ENCODE measurements around the gene UHRF1. TPM values are rescaled to one million over a fixed set of nuclear protein-coding genes. Genes with fewer than 3 reads are reported as not detected.

UHRF1 gene
- polyA plus RNA-seq, 1 donor (not counting 4 experiments of a cell fraction or from before 2014, with no cell fraction given): 9.7 TPM

- peak overlapping the region; percentile 90 for H3K4me2 ChIP-seq (ENCODE audit: control insufficient read depth, extremely low read depth, insufficient read depth, low read depth, low read length)
- peak overlapping the region; percentile 60 for H3K9ac ChIP-seq (ENCODE audit: control insufficient read depth, extremely low read depth, insufficient read depth, low read length)
- H3K4me1 ChIP-seq (ENCODE audit: control insufficient read depth, extremely low read depth, insufficient read depth, low read length): peaks cover 41% of the 10 kb centered on the region
- DNase-seq (ENCODE audit: low read depth, low spot score) (peak; percentile 99), FAIRE-seq (peak; percentile 99)
- H3K9me1 ChIP-seq (ENCODE audit: control insufficient read depth, extremely low read depth, insufficient read depth, low read length): peaks cover 2% of the 10 kb centered on the region
- H3K27ac ChIP-seq (ENCODE audit: control insufficient read depth, insufficient read depth, low read length): peak overlapping the region; percentile 80
- TF ChIP-seq, protein P1, sequence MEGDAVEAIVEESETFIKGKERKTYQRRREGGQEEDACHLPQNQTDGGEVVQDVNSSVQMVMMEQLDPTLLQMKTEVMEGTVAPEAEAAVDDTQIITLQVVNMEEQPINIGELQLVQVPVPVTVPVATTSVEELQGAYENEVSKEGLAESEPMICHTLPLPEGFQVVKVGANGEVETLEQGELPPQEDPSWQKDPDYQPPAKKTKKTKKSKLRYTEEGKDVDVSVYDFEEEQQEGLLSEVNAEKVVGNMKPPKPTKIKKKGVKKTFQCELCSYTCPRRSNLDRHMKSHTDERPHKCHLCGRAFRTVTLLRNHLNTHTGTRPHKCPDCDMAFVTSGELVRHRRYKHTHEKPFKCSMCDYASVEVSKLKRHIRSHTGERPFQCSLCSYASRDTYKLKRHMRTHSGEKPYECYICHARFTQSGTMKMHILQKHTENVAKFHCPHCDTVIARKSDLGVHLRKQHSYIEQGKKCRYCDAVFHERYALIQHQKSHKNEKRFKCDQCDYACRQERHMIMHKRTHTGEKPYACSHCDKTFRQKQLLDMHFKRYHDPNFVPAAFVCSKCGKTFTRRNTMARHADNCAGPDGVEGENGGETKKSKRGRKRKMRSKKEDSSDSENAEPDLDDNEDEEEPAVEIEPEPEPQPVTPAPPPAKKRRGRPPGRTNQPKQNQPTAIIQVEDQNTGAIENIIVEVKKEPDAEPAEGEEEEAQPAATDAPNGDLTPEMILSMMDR (optimal IDR thresholded peaks at IDR 0.05 in 1 of 3, IDR thresholded peaks at IDR 0.05 in 1 of 3, conservative IDR thresholded peaks at IDR 0.05 in 1 of 3; ENCODE audit: extremely low read depth in 1 of 3, insufficient read depth in 2 of 3, low read length in 3 of 3): peak; percentile 47 to 85 (median 74)
- no peak for TF ChIP-seq EZH2 (IDR thresholded peaks at IDR 0.05; ENCODE audit: low read length)
- peak overlapping the region; percentile 73 for H2AFZ ChIP-seq (ENCODE audit: control insufficient read depth, low read length)
- H3K36me3 ChIP-seq (ENCODE audit: control insufficient read depth in 2 of 2, extremely low read depth in 1 of 2, insufficient read depth in 2 of 2, low read length in 2 of 2): peaks cover 0 to 12% of the 10 kb centered on the region in 2 experiments
- H3K4me3 ChIP-seq (ENCODE audit: control insufficient read depth in 2 of 3, extremely low read depth in 1 of 3, insufficient read depth in 2 of 3, low read depth in 1 of 3, low read length in 3 of 3): peak overlapping the region in 2 of 3 experiments; percentile 60 to 61
- peaks cover 34% of the 10 kb centered on the region for H3K79me2 ChIP-seq (ENCODE audit: control insufficient read depth, insufficient read depth, low read length)
- dilution Hi-C loops (cut with MboI; ENCODE audit: extremely low pct_ligation_motif_present, low sequenced_read_pairs): no loop called here
- H3K9me3 ChIP-seq (ENCODE audit: control insufficient read depth, low read depth, low read length): no peaks in the 10 kb centered on the region
- H4K20me1 ChIP-seq (ENCODE audit: control insufficient read depth, extremely low read depth, insufficient read depth, low read length): no peaks in the 10 kb centered on the region
- H3K27me3 ChIP-seq (ENCODE audit: control insufficient read depth, extremely low read depth, insufficient read depth, low read length): no peaks in the 10 kb centered on the region
Observed at GRCh38 chr19:4911786-4912672, 2.7 kb downstream of the UHRF1 start.

GRCh38 chr19:4913996-4914735 lies 4.9 kb downstream of the UHRF1 start:
- H3K79me2 ChIP-seq (ENCODE audit: control insufficient read depth, insufficient read depth, low read length): peaks cover 53% of the 10 kb centered on the region
- TF ChIP-seq EZH2 (IDR thresholded peaks at IDR 0.05; ENCODE audit: low read length): no peak
- TF ChIP-seq, protein P1 (optimal IDR thresholded peaks at IDR 0.05 in 1 of 3, IDR thresholded peaks at IDR 0.05 in 1 of 3, conservative IDR thresholded peaks at IDR 0.05 in 1 of 3; ENCODE audit: extremely low read depth in 1 of 3, insufficient read depth in 2 of 3, low read length in 3 of 3): no peak
- DNase-seq (ENCODE audit: low read depth, low spot score) (no peak), FAIRE-seq (peak; percentile 41)
- H3K9ac ChIP-seq (ENCODE audit: control insufficient read depth, extremely low read depth, insufficient read depth, low read length): peak overlapping the region; percentile 50
- H4K20me1 ChIP-seq (ENCODE audit: control insufficient read depth, extremely low read depth, insufficient read depth, low read length): no peaks in the 10 kb centered on the region
- peak overlapping the region in 2 of 3 experiments; percentile 1 to 5 for H3K4me3 ChIP-seq (ENCODE audit: control insufficient read depth in 2 of 3, extremely low read depth in 1 of 3, insufficient read depth in 2 of 3, low read depth in 1 of 3, low read length in 3 of 3)
- H2AFZ ChIP-seq (ENCODE audit: control insufficient read depth, low read length): no peak overlapping the region
- H3K9me1 ChIP-seq (ENCODE audit: control insufficient read depth, extremely low read depth, insufficient read depth, low read length): peaks cover 2% of the 10 kb centered on the region
- no peaks in the 10 kb centered on the region for H3K27me3 ChIP-seq (ENCODE audit: control insufficient read depth, extremely low read depth, insufficient read depth, low read length)
- dilution Hi-C loops (cut with MboI; ENCODE audit: extremely low pct_ligation_motif_present, low sequenced_read_pairs): no loop called here
- no peaks in the 10 kb centered on the region for H3K9me3 ChIP-seq (ENCODE audit: control insufficient read depth, low read depth, low read length)
- peak overlapping the region; percentile 26 for H3K27ac ChIP-seq (ENCODE audit: control insufficient read depth, insufficient read depth, low read length)
- H3K36me3 ChIP-seq (ENCODE audit: control insufficient read depth in 2 of 2, extremely low read depth in 1 of 2, insufficient read depth in 2 of 2, low read length in 2 of 2): peaks cover 0 to 16% of the 10 kb centered on the region in 2 experiments
- peak overlapping the region; percentile 87 for H3K4me2 ChIP-seq (ENCODE audit: control insufficient read depth, extremely low read depth, insufficient read depth, low read depth, low read length)
- H3K4me1 ChIP-seq (ENCODE audit: control insufficient read depth, extremely low read depth, insufficient read depth, low read length): peaks cover 41% of the 10 kb centered on the region

Measured in keratinocyte (primary cell).